Gastroesophageal sphincter (tissue), 4 donors: ENCODE measurements around the gene TMEM150B. TPM values are rescaled to one million over a fixed set of nuclear protein-coding genes. Genes with fewer than 3 reads are reported as not detected.
A peak's percentile ranks its signal among the peaks of the same experiment; 100 is the strongest.

Experiments
- ATAC-seq: fragments of 150-250 bp; one replicate; pipeline ENCODE4 v1.9.1; 2016; ENCODE audit warnings: mild to moderate bottlenecking, moderate library complexity
- H3K27ac ChIP-seq, 4 donors: fragments of 200-600 bp; sonication (generic) in 3 of 4; 1 replicate in 3 of 4; 2 replicates in 1 of 4; pipeline ENCODE4 v1.5.1; 2016 to 2019
- H3K27me3 ChIP-seq: fragments of 200-600 bp; sonication (generic); one replicate; pipeline ENCODE4 v1.5.1; 2019
- H3K36me3 ChIP-seq, 2 donors: fragments of 200-600 bp; sonication (generic); one replicate each; pipeline ENCODE4 v1.5.1; 2019; ENCODE audit warnings: control low read depth in 1 of 2
- H3K4me1 ChIP-seq, 3 donors: fragments of 200-600 bp; sonication (generic); 1 replicate in 2 of 3; 2 replicates in 1 of 3; pipeline ENCODE4 v1.5.1; 2016 to 2019; ENCODE audit warnings: control low read depth in 2 of 3
- H3K4me3 ChIP-seq, 2 donors: fragments of 200-600 bp; sonication (generic); one replicate each; pipeline ENCODE4 v1.5.1; 2019; ENCODE audit warnings: mild to moderate bottlenecking in 1 of 2, moderate library complexity in 1 of 2
- H3K9me3 ChIP-seq, 3 donors: fragments of 200-600 bp; sonication (generic); one replicate each; pipeline ENCODE4 v1.5.1; 2017 to 2019; ENCODE audit warnings: control low read depth in 2 of 3
- EP300 ChIP-seq: sonication (generic); formaldehyde crosslinking; IDR thresholded peaks from one replicate; pipeline ENCODE4 v1.6.1; 2017; ENCODE audit warnings: antibody characterized with exemption, mild to moderate bottlenecking
- POLR2A ChIP-seq, 2 donors: fragments of 450-650 bp; IDR thresholded peaks; one replicate each; pipeline ENCODE4 v1.6.1; 2017; ENCODE audit warnings: antibody characterized with exemption in 2 of 2, mild to moderate bottlenecking in 2 of 2, moderate library complexity in 1 of 2
- POLR2AphosphoS5 ChIP-seq: sonication (generic); formaldehyde crosslinking; IDR thresholded peaks from one replicate; pipeline ENCODE4 v1.6.1; 2017; ENCODE audit warnings: antibody characterized with exemption
- WGBS, 2 donors: methylation state at CpG; one replicate each; pipeline ENCODE4 v1.1.5; 2018; ENCODE audit warnings: low coverage in 1 of 2; 5-methylcytosine and 5-hydroxymethylcytosine counted together
- total RNA-seq, 4 donors: library from RNA; depleted of rRNA; stranded (reverse); fragments of >200 nt; gene quantifications; one replicate each; pipeline ENCODE4 v1.1.0, GENCODE V29; 2016
- TF ChIP-seq, protein P1 (sequence below), 4 experiments: fragments of 200-600 bp in 2 of 4; fragments of 450-650 bp in 2 of 4; sonication (generic) in 1 of 4; IDR thresholded peaks; one replicate each; pipeline ENCODE4 v1.5.1; 2017 to 2019; ENCODE audit warnings: antibody characterized with exemption in 4 of 4, mild to moderate bottlenecking in 2 of 4, moderate library complexity in 2 of 4

Gene TMEM150B
- total RNA-seq, 4 donors from 2014 or later = 2.2 to 12.4 (median 3.3) TPM; not detected in 1

GRCh38 chr19:55285229-55285890, 39.8 kb downstream of the TMEM150B start:
- Histone ChIP-seq H3K9me3 (no peaks in the 10 kb centered on the region), H3K4me1 (peaks cover 0 to 42% (median 8%) of the 10 kb centered on the region in 3 donors), H3K4me3 (peak overlapping the region in 1 of 2 donors; percentile 87), H3K36me3 (peaks cover 0 to 22% of the 10 kb centered on the region in 2 donors), H3K27ac (peak overlapping the region in 3 of 4 donors; percentile 89 to 93 (median 92)), H3K27me3 (peaks cover 11% of the 10 kb centered on the region)
- ATAC-seq = no peak
- 8 to 20% methylated on average over 1 to 9 of the region's 18 CpGs for WGBS, 2 donors
- no peak for TF ChIP-seq POLR2A (IDR thresholded peaks at IDR 0.05)
- TF ChIP-seq EP300 = no peak
- TF ChIP-seq POLR2AphosphoS5 = no peak
- TF ChIP-seq, protein P1, sequence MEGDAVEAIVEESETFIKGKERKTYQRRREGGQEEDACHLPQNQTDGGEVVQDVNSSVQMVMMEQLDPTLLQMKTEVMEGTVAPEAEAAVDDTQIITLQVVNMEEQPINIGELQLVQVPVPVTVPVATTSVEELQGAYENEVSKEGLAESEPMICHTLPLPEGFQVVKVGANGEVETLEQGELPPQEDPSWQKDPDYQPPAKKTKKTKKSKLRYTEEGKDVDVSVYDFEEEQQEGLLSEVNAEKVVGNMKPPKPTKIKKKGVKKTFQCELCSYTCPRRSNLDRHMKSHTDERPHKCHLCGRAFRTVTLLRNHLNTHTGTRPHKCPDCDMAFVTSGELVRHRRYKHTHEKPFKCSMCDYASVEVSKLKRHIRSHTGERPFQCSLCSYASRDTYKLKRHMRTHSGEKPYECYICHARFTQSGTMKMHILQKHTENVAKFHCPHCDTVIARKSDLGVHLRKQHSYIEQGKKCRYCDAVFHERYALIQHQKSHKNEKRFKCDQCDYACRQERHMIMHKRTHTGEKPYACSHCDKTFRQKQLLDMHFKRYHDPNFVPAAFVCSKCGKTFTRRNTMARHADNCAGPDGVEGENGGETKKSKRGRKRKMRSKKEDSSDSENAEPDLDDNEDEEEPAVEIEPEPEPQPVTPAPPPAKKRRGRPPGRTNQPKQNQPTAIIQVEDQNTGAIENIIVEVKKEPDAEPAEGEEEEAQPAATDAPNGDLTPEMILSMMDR (IDR thresholded peaks at IDR 0.05) = no peak

- H3K36me3 ChIP-seq = peaks cover 0 to 19% of the 10 kb centered on the region in 2 donors
- no peaks in the 10 kb centered on the region for H3K9me3 ChIP-seq
- peaks cover 11% of the 10 kb centered on the region for H3K27me3 ChIP-seq
- H3K4me1 ChIP-seq = peaks cover 0 to 47% (median 9%) of the 10 kb centered on the region in 3 donors
- no peak for ATAC-seq
- peak overlapping the region; percentile 69 to 87 for H3K4me3 ChIP-seq
- no peak for TF ChIP-seq POLR2AphosphoS5
- TF ChIP-seq EP300 = no peak
- TF ChIP-seq POLR2A (IDR thresholded peaks at IDR 0.05) = no peak
- TF ChIP-seq, protein P1 (IDR thresholded peaks at IDR 0.05) = no peak
- H3K27ac ChIP-seq = peak overlapping the region; percentile 81 to 93 (median 90)
- 60% methylated on average over 1 of the region's 16 CpGs; no CpG with 5 or more reads in 1 of the 2 donors for WGBS, 2 donors
Observed at GRCh38 chr19:55284405-55285058, 40.6 kb downstream of the TMEM150B start.

DNA sequence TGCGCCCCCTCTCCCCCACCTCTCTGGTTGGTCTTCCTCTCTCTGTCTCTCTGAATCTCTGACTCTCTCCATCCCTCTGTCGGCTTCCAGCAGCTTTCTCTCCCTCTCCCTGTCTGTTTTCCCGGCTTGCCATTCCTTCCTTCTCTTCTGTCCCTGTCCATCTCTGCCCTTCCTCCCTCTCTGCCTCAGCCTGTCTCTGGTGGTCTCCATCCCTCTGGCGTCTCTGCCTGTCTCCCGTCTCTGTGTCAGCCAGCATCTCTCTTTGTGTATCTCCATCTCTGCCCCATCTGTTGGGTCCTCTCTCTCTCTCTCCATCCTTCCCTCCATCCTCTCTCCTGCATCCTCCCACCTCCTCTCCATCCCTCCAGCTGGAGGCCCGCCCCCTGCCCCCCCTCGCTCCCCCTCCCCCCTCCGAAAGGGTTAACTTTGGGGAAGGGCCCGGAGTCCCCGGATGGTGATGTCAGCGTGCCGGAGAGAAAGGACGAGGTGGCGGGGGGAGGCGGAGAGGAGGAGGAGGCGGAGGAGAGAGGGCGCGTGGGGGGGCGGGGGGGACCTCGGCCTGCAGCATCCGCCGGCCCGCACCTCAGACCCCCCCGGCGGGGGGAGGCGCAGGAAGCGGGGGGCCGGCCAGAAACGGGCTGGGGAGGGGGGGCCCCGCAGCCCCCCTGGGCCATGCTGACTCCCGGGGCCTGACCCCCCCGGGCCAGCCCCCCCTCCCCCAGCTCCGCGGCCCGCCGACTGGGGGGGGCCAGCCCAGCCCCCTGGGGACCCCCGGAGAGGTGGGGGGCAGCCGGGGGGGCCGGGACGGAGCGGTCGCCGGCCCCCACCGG, 41.4 kb downstream of the TMEM150B start, which contains the start of gene BRSK1:
TSS of gene BRSK1 (plus strand) at position 450 of the 830 bp plus-strand sequence. CDS start 446 bp downstream, outside the sequence.
- WGBS, 2 donors = 16 to 23% methylated on average over 5 of the region's 44 CpGs
- peak within 1 kb of the TSS; percentile 81 to 93 (median 90) for H3K27ac ChIP-seq
- peaks cover 0 to 54% (median 16%) of the 10 kb centered on the region in 3 donors for H3K4me1 ChIP-seq
- TF ChIP-seq POLR2A (IDR thresholded peaks at IDR 0.05) (no peak), POLR2AphosphoS5 (no peak), EP300 (no peak)
- TF ChIP-seq, protein P1 (IDR thresholded peaks at IDR 0.05) = no peak
- peak within 1 kb of the TSS; percentile 69 to 87 for H3K4me3 ChIP-seq
- H3K36me3 ChIP-seq = peaks cover 0 to 11% of the 10 kb centered on the region in 2 donors
- ATAC-seq = peak; percentile 12
- peaks cover 11% of the 10 kb centered on the region for H3K27me3 ChIP-seq
- no peaks in the 10 kb centered on the region for H3K9me3 ChIP-seq

DNA sequence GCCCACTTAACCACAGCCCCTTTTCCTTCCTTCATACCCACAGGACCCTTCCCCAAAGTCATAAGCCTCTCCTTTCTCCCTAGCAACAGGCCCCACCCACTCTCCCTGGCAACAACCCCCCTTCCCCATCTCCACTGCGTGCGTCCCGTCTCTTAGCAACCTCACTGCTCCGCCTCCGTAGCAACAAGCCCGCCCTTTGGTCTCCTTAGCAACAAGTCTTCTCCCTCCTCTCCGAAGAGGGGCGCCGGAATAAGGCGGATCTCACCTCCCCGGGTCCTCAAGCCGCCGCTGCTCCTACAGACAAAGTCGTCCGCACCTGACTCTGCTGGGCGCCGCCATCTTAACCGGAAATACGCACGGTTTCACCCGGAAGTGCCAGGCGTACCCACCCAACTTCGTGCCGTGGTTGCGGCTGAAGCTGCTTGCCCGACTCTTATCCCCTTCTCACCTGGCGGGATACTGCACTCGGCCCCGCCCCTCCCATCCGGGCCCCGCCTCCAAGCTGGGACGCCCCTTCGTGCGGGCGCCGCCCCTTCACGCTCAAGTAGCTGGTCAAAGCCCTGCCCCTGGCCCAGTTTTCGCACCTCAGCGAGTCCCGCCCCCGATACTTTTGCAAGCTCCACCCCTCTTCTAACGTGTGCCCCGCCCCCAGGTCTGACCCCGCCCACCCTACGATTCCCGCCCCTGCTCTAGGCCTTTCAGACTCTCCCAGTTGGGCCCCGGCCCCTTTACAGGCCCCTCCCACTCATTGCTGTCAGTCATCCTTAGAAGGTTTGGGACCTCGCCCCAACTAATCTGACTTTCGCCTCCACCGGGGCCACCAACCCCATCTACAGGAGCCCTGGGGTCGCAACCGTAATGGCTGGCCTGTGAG, 45.1 kb downstream of the TMEM150B start, which contains the start of gene HSPBP1:
TSS of gene HSPBP1 (minus strand) at position 341 of the 874 bp plus-strand sequence. CDS start 502 bp downstream, outside the sequence.
- peak within 1 kb of the TSS; percentile 29 to 90 (median 84) for H3K27ac ChIP-seq
- H3K36me3 ChIP-seq = peaks cover 0 to 30% of the 10 kb centered on the region in 2 donors
- H3K27me3 ChIP-seq = peaks cover 11% of the 10 kb centered on the region
- H3K9me3 ChIP-seq = no peaks in the 10 kb centered on the region
- H3K4me3 ChIP-seq = peak within 1 kb of the TSS; percentile 66 to 74
- WGBS, 2 donors = 0 to 1% methylated on average over 12 to 27 of the region's 52 CpGs
- ATAC-seq = peak; percentile 93
- TF ChIP-seq POLR2A (IDR thresholded peaks at IDR 0.05) (peak; percentile 12 to 23), POLR2AphosphoS5 (peak; percentile 68), EP300 (no peak)
- peaks cover 0 to 51% (median 16%) of the 10 kb centered on the region in 3 donors for H3K4me1 ChIP-seq
